ENCODE measurements around the gene LTB4R2.

Gene LTB4R2

GRCh38 chr14:24309538-24310264, at the start of gene LTB4R2:
Gene LTB4R2, plus strand, starts transcription at chr14:24310140. Its CDS starts 525 bp downstream, at chr14:24310665.
- Histone ChIP-seq H3K9ac (ENCODE audit: low read depth, low read length) (no peak within 1 kb of the TSS), H3K36me3 (ENCODE audit: insufficient read depth, low read length) (peaks cover 5% of the 10 kb centered on the region), H3K9me3 (ENCODE audit: control insufficient read depth, insufficient read depth, low read length) (no peaks in the 10 kb centered on the region), H3K4me1 (ENCODE audit: insufficient read depth, low read length) (0 out of 2 replicates have a peak, but pooled peaks cover 3% of the 10 kb centered on the region)

GRCh38 chr14:24260780-24261157, 49.2 kb upstream of the LTB4R2 start:
- Histone ChIP-seq H3K36me3 (ENCODE audit: insufficient read depth, low read length) (no peaks in the 10 kb centered on the region), H3K9me3 (ENCODE audit: control insufficient read depth, insufficient read depth, low read length) (no peaks in the 10 kb centered on the region), H3K4me1 (ENCODE audit: insufficient read depth, low read length) (0 out of 2 replicates have a peak, but pooled peaks cover 6% of the 10 kb centered on the region), H3K9ac (ENCODE audit: low read depth, low read length) (no peak overlapping the region)

GRCh38 chr14:24261256-24261968, 48.5 kb upstream of the LTB4R2 start:
- H3K36me3 ChIP-seq (ENCODE audit: insufficient read depth, low read length): no peaks in the 10 kb centered on the region
- H3K4me1 ChIP-seq (ENCODE audit: insufficient read depth, low read length): 0 out of 2 replicates have a peak, but pooled peaks cover 6% of the 10 kb centered on the region
- H3K9me3 ChIP-seq (ENCODE audit: control insufficient read depth, insufficient read depth, low read length): no peaks in the 10 kb centered on the region
- H3K9ac ChIP-seq (ENCODE audit: low read depth, low read length): no peak overlapping the region

GRCh38 chr14:24261969-24262327, 48.0 kb upstream of the LTB4R2 start:
- Histone ChIP-seq H3K36me3 (ENCODE audit: insufficient read depth, low read length) (no peaks in the 10 kb centered on the region), H3K9ac (ENCODE audit: low read depth, low read length) (no peak overlapping the region), H3K9me3 (ENCODE audit: control insufficient read depth, insufficient read depth, low read length) (no peaks in the 10 kb centered on the region), H3K4me1 (ENCODE audit: insufficient read depth, low read length) (0 out of 2 replicates have a peak, but pooled peaks cover 6% of the 10 kb centered on the region)

GRCh38 chr14:24262821-24263733, 46.9 kb upstream of the LTB4R2 start, which contains the start of gene TGM1:
Gene TGM1, minus strand, starts transcription at chr14:24263177. Its CDS starts 825 bp downstream, at chr14:24262352.
- Histone ChIP-seq H3K9ac (ENCODE audit: low read depth, low read length) (no peak within 1 kb of the TSS), H3K4me1 (ENCODE audit: insufficient read depth, low read length) (0 out of 2 replicates have a peak, but pooled peaks cover 6% of the 10 kb centered on the region), H3K36me3 (ENCODE audit: insufficient read depth, low read length) (no peaks in the 10 kb centered on the region), H3K9me3 (ENCODE audit: control insufficient read depth, insufficient read depth, low read length) (no peaks in the 10 kb centered on the region)

- Histone ChIP-seq H3K4me1 (ENCODE audit: insufficient read depth, low read length) (0 out of 2 replicates have a peak, but pooled peaks cover 6% of the 10 kb centered on the region), H3K36me3 (ENCODE audit: insufficient read depth, low read length) (no peaks in the 10 kb centered on the region), H3K9ac (ENCODE audit: low read depth, low read length) (no peak overlapping the region)
These were observed 46.1 kb upstream of the LTB4R2 start for GRCh38 chr14:24263848-24264247.

GRCh38 chr14:24264298-24264697, 45.6 kb upstream of the LTB4R2 start:
- H3K9ac ChIP-seq (ENCODE audit: low read depth, low read length): no peak overlapping the region
- no peaks in the 10 kb centered on the region for H3K36me3 ChIP-seq (ENCODE audit: insufficient read depth, low read length)
- H3K4me1 ChIP-seq (ENCODE audit: insufficient read depth, low read length): 0 out of 2 replicates have a peak, but pooled peaks cover 6% of the 10 kb centered on the region
- no peaks in the 10 kb centered on the region for H3K9me3 ChIP-seq (ENCODE audit: control insufficient read depth, insufficient read depth, low read length)

More at GRCh38 chr14:24263848-24264247, 46.1 kb upstream of the LTB4R2 start:
- no peaks in the 10 kb centered on the region for H3K9me3 ChIP-seq (ENCODE audit: control insufficient read depth, insufficient read depth, low read length)

- Histone ChIP-seq H3K9me3 (ENCODE audit: control insufficient read depth, insufficient read depth, low read length) (no peaks in the 10 kb centered on the region), H3K4me1 (ENCODE audit: insufficient read depth, low read length) (0 out of 2 replicates have a peak, but pooled peaks cover 6% of the 10 kb centered on the region), H3K36me3 (ENCODE audit: insufficient read depth, low read length) (no peaks in the 10 kb centered on the region), H3K9ac (ENCODE audit: low read depth, low read length) (no peak overlapping the region)
These were observed 43.3 kb upstream of the LTB4R2 start for GRCh38 chr14:24266344-24267244.

GRCh38 chr14:24267516-24267915, 42.4 kb upstream of the LTB4R2 start:
- H3K9ac ChIP-seq (ENCODE audit: low read depth, low read length): no peak overlapping the region

GRCh38 chr14:24268225-24268624, 41.7 kb upstream of the LTB4R2 start:
- H3K36me3 ChIP-seq (ENCODE audit: insufficient read depth, low read length): no peaks in the 10 kb centered on the region
- no peaks in the 10 kb centered on the region for H3K9me3 ChIP-seq (ENCODE audit: control insufficient read depth, insufficient read depth, low read length)
- H3K9ac ChIP-seq (ENCODE audit: low read depth, low read length): no peak overlapping the region
- H3K4me1 ChIP-seq (ENCODE audit: insufficient read depth, low read length): peaks cover 10% of the 10 kb centered on the region; the same call in 1 of the 2 replicates

More at GRCh38 chr14:24267516-24267915, 42.4 kb upstream of the LTB4R2 start:
- no peaks in the 10 kb centered on the region for H3K36me3 ChIP-seq (ENCODE audit: insufficient read depth, low read length)
- peaks cover 11% of the 10 kb centered on the region; the same call in 1 of the 2 replicates for H3K4me1 ChIP-seq (ENCODE audit: insufficient read depth, low read length)
- H3K9me3 ChIP-seq (ENCODE audit: control insufficient read depth, insufficient read depth, low read length): no peaks in the 10 kb centered on the region

GRCh38 chr14:24269368-24269767, 40.6 kb upstream of the LTB4R2 start:
- Histone ChIP-seq H3K9ac (ENCODE audit: low read depth, low read length) (no peak overlapping the region), H3K4me1 (ENCODE audit: insufficient read depth, low read length) (peaks cover 15% of the 10 kb centered on the region), H3K9me3 (ENCODE audit: control insufficient read depth, insufficient read depth, low read length) (no peaks in the 10 kb centered on the region), H3K36me3 (ENCODE audit: insufficient read depth, low read length) (no peaks in the 10 kb centered on the region)

GRCh38 chr14:24269910-24270536, 39.9 kb upstream of the LTB4R2 start:
- Histone ChIP-seq H3K4me1 (ENCODE audit: insufficient read depth, low read length) (peaks cover 16% of the 10 kb centered on the region), H3K9me3 (ENCODE audit: control insufficient read depth, insufficient read depth, low read length) (no peaks in the 10 kb centered on the region), H3K9ac (ENCODE audit: low read depth, low read length) (peak overlapping the region; percentile 77; the same call in 1 of the 2 replicates), H3K36me3 (ENCODE audit: insufficient read depth, low read length) (no peaks in the 10 kb centered on the region)

Measured in ES-I3 (cell line).